IPS-18a (cell line): ENCODE measurements around the gene PRSS53.
A peak's percentile ranks its signal among the peaks of the same experiment; 100 is the strongest.

Source experiments
- H3K27ac ChIP-seq: one replicate; pipeline ENCODE4 v1.5.1; 2013; ENCODE audit warnings: low read length
- H3K27me3 ChIP-seq: one replicate; pipeline ENCODE4 v1.6.1; 2013; ENCODE audit warnings: mild to moderate bottlenecking, low read length; ENCODE audit not compliant: control insufficient read depth, insufficient read depth
- H3K36me3 ChIP-seq: one replicate; pipeline ENCODE4 v1.6.1; 2013; ENCODE audit warnings: low read depth, low read length; ENCODE audit not compliant: control insufficient read depth
- H3K4me1 ChIP-seq: one replicate; pipeline ENCODE4 v1.6.1; 2013; ENCODE audit warnings: low read depth, low read length; ENCODE audit not compliant: control insufficient read depth
- H3K4me3 ChIP-seq: one replicate; pipeline ENCODE4 v1.5.1; 2013; ENCODE audit warnings: low read length
- H3K9ac ChIP-seq: one replicate; pipeline ENCODE4 v1.6.1; 2013; ENCODE audit warnings: mild to moderate bottlenecking, low read length, moderate library complexity
- H3K9me3 ChIP-seq: one replicate; pipeline ENCODE4 v1.6.1; 2013; ENCODE audit warnings: low read depth, low read length; ENCODE audit not compliant: control insufficient read depth

Gene PRSS53

GRCh38 chr16:31113121-31114120, 24.7 kb upstream of the PRSS53 start:
- H3K4me1 ChIP-seq = peaks cover 4% of the 10 kb centered on the region
- H3K9ac ChIP-seq = no peak overlapping the region
- no peaks in the 10 kb centered on the region for H3K9me3 ChIP-seq
- H3K36me3 ChIP-seq = peaks cover 29% of the 10 kb centered on the region
- H3K27me3 ChIP-seq = no peaks in the 10 kb centered on the region
- no peak overlapping the region for H3K4me3 ChIP-seq
- H3K27ac ChIP-seq = no peak overlapping the region

- Histone ChIP-seq H3K4me1 (no peaks in the 10 kb centered on the region), H3K36me3 (peaks cover 29% of the 10 kb centered on the region), H3K27me3 (no peaks in the 10 kb centered on the region), H3K9ac (no peak overlapping the region), H3K27ac (no peak overlapping the region), H3K9me3 (no peaks in the 10 kb centered on the region), H3K4me3 (no peak overlapping the region)
Observed at GRCh38 chr16:31112711-31113110, 24.0 kb upstream of the PRSS53 start.

GRCh38 chr16:31111881-31112466, 23.2 kb upstream of the PRSS53 start:
- Histone ChIP-seq H3K27ac (no peak overlapping the region), H3K9me3 (no peaks in the 10 kb centered on the region)

GRCh38 chr16:31110106-31111034, 21.6 kb upstream of the PRSS53 start:
- H3K9ac ChIP-seq = no peak overlapping the region
- no peaks in the 10 kb centered on the region for H3K4me1 ChIP-seq
- H3K36me3 ChIP-seq = peaks cover 29% of the 10 kb centered on the region
- H3K27ac ChIP-seq = no peak overlapping the region
- no peaks in the 10 kb centered on the region for H3K27me3 ChIP-seq
- no peaks in the 10 kb centered on the region for H3K9me3 ChIP-seq
- H3K4me3 ChIP-seq = no peak overlapping the region

More at GRCh38 chr16:31111881-31112466, 23.2 kb upstream of the PRSS53 start:
- H3K9ac ChIP-seq = no peak overlapping the region
- H3K4me3 ChIP-seq = no peak overlapping the region
- H3K36me3 ChIP-seq = peaks cover 29% of the 10 kb centered on the region
- no peaks in the 10 kb centered on the region for H3K27me3 ChIP-seq
- H3K4me1 ChIP-seq = no peaks in the 10 kb centered on the region

- peaks cover 29% of the 10 kb centered on the region for H3K36me3 ChIP-seq
- no peak overlapping the region for H3K4me3 ChIP-seq
- H3K4me1 ChIP-seq = no peaks in the 10 kb centered on the region
- no peak overlapping the region for H3K27ac ChIP-seq
- no peak overlapping the region for H3K9ac ChIP-seq
- no peaks in the 10 kb centered on the region for H3K27me3 ChIP-seq
- no peaks in the 10 kb centered on the region for H3K9me3 ChIP-seq
Observed at GRCh38 chr16:31109622-31110021, 20.9 kb upstream of the PRSS53 start.

GRCh38 chr16:31108794-31109558, 20.2 kb upstream of the PRSS53 start:
- Histone ChIP-seq H3K4me3 (peak overlapping the region; percentile 76), H3K27ac (no peak overlapping the region)

GRCh38 chr16:31108035-31108793, 19.5 kb upstream of the PRSS53 start, which contains the start of gene BCKDK:
Gene BCKDK, plus strand, starts transcription at chr16:31108386. Its CDS starts 838 bp downstream, at chr16:31109224.
- Histone ChIP-seq H3K36me3 (peaks cover 29% of the 10 kb centered on the region), H3K27ac (no peak within 1 kb of the TSS), H3K9ac (peak within 1 kb of the TSS; percentile 42), H3K27me3 (no peaks in the 10 kb centered on the region), H3K4me1 (no peaks in the 10 kb centered on the region), H3K9me3 (no peaks in the 10 kb centered on the region), H3K4me3 (peak within 1 kb of the TSS; percentile 76)

More at GRCh38 chr16:31108794-31109558, 20.2 kb upstream of the PRSS53 start:
- H3K4me1 ChIP-seq = no peaks in the 10 kb centered on the region
- no peaks in the 10 kb centered on the region for H3K27me3 ChIP-seq
- H3K9ac ChIP-seq = peak overlapping the region; percentile 42
- H3K9me3 ChIP-seq = no peaks in the 10 kb centered on the region
- H3K36me3 ChIP-seq = peaks cover 29% of the 10 kb centered on the region

- Histone ChIP-seq H3K27ac (no peak overlapping the region), H3K36me3 (peaks cover 26% of the 10 kb centered on the region), H3K4me3 (peak overlapping the region; percentile 76), H3K27me3 (no peaks in the 10 kb centered on the region), H3K9ac (no peak overlapping the region), H3K9me3 (no peaks in the 10 kb centered on the region), H3K4me1 (no peaks in the 10 kb centered on the region)
Observed at GRCh38 chr16:31107465-31107867, 18.7 kb upstream of the PRSS53 start.

- H3K36me3 ChIP-seq = peaks cover 20% of the 10 kb centered on the region
- H3K27me3 ChIP-seq = no peaks in the 10 kb centered on the region
- H3K9me3 ChIP-seq = no peaks in the 10 kb centered on the region
- H3K4me1 ChIP-seq = no peaks in the 10 kb centered on the region
- H3K27ac ChIP-seq = no peak overlapping the region
- H3K9ac ChIP-seq = no peak overlapping the region
- no peak overlapping the region for H3K4me3 ChIP-seq
Observed at GRCh38 chr16:31106509-31107464, 18.0 kb upstream of the PRSS53 start.
